Endothelial cell of umbilical vein (primary cell): Measurements from ENCODE around the gene PDCD1. TPM values are rescaled to one million over a fixed set of nuclear protein-coding genes. Genes with fewer than 3 reads are reported as not detected.

Experiments
- BruUV-seq: library from RNA; stranded (reverse); fragments of 400-500 nt; replicated peaks from 2 replicates; lab custom pipeline; 2021; lab: Mats Ljungman, UMichigan
- CTCF ChIA-PET: fragments of 300-600, 350-600 bp; sonication (Branson Sonifier 250); formaldehyde crosslinking; loops from one replicate; lab custom pipeline; 2021; ENCODE audit warnings: antibody characterized with exemption, inconsistent platforms; lab: Charles Lee
- POLR2A ChIA-PET: fragments of 300-600, 350-600 bp; sonication (Branson Sonifier 250); formaldehyde crosslinking; loops from one replicate; lab custom pipeline; 2021; ENCODE audit warnings: antibody characterized with exemption, inconsistent platforms; lab: Charles Lee
- DNase-seq: peaks from one replicate; pipeline ENCODE4 v3.0.0-alpha.2; 2011; ENCODE audit warnings: low read depth, low spot score
- FAIRE-seq: peaks from 2 replicates; lab custom pipeline; 2011; peaks lifted over from hg19 to GRCh38; lab: Jason Lieb, UNC
- H2AFZ ChIP-seq: 2 replicates; pipeline ENCODE4 v1.6.0; 2012; ENCODE audit warnings: low read depth, low read length, control low read depth, inconsistent platforms
- H3K27ac ChIP-seq: 2 replicates; pipeline ENCODE4 v1.5.1; 2011; ENCODE audit warnings: low read depth, mild to moderate bottlenecking, control low read depth, low read length, moderate library complexity; ENCODE audit not compliant: insufficient read depth
- H3K27me3 ChIP-seq, 2 experiments: 2 replicates each; pipeline versions ENCODE4 v1.6.0 to v1.6.1; 2011; ENCODE audit warnings: low read length in 2 of 2, mixed read lengths in 1 of 2; ENCODE audit not compliant: control insufficient read depth in 2 of 2, insufficient read depth in 2 of 2
- H3K36me3 ChIP-seq, 2 experiments: 2 replicates in 1 of 2; 3 replicates in 1 of 2; pipeline ENCODE4 v1.5.1; 2011; ENCODE audit warnings: low read length in 2 of 2, mild to moderate bottlenecking in 1 of 2, moderate library complexity in 1 of 2; ENCODE audit not compliant: control insufficient read depth in 2 of 2, insufficient read depth in 2 of 2; ENCODE audit errors: extremely low read depth in 1 of 2
- H3K4me1 ChIP-seq: 3 replicates; pipeline ENCODE4 v1.5.1; 2011; ENCODE audit warnings: mild to moderate bottlenecking, low read length; ENCODE audit not compliant: control insufficient read depth, insufficient read depth; ENCODE audit errors: extremely low read depth
- H3K4me2 ChIP-seq: 2 replicates; pipeline ENCODE4 v1.6.1; 2011; ENCODE audit warnings: low read length, control low read depth, mixed read lengths; ENCODE audit not compliant: insufficient read depth
- H3K4me3 ChIP-seq, 3 experiments: fragments of 200-600 bp in 1 of 3; sonication (generic), shearing (Covaris generic) in 1 of 3; replicated peaks in 1 of 3; 2 replicates each; pipeline ENCODE4 v1.5.1; 2011 to 2016; ENCODE audit warnings: control low read depth in 3 of 3, low read length in 3 of 3, mild to moderate bottlenecking in 2 of 3, inconsistent platforms in 1 of 3, low read depth in 1 of 3, moderate library complexity in 1 of 3; ENCODE audit not compliant: insufficient read depth in 1 of 3
- H3K79me2 ChIP-seq: 2 replicates; pipeline ENCODE4 v1.6.0; 2012; ENCODE audit warnings: low read length, inconsistent platforms; ENCODE audit not compliant: control insufficient read depth, insufficient read depth
- H3K9ac ChIP-seq: replicated peaks from 2 replicates; pipeline ENCODE3; 2011; ENCODE audit warnings: low read length, control low read depth; ENCODE audit not compliant: insufficient read depth; ENCODE audit errors: extremely low read depth
- H3K9me1 ChIP-seq: replicated peaks from 3 replicates; pipeline ENCODE4 v1.6.0; 2011; ENCODE audit warnings: mild to moderate bottlenecking, low read length; ENCODE audit not compliant: control insufficient read depth, insufficient read depth; ENCODE audit errors: extremely low read depth
- H3K9me3 ChIP-seq: replicated peaks from 2 replicates; pipeline ENCODE4 v1.5.1; 2012; ENCODE audit warnings: low read length, inconsistent platforms; ENCODE audit not compliant: control insufficient read depth, insufficient read depth
- H4K20me1 ChIP-seq: replicated peaks from 2 replicates; pipeline ENCODE3; 2011; ENCODE audit warnings: mild to moderate bottlenecking, low read length; ENCODE audit not compliant: control insufficient read depth, insufficient read depth; ENCODE audit errors: extremely low read depth
- CTCF ChIP-seq, 2 donors: IDR thresholded peaks; 1 replicate in 1 of 2; 2 replicates in 1 of 2; pipeline ENCODE4 v1.5.1; 2011; ENCODE audit warnings: low read length in 2 of 2, mild to moderate bottlenecking in 2 of 2, moderate library complexity in 2 of 2, control low read depth in 1 of 2, inconsistent platforms in 1 of 2, low read depth in 1 of 2; ENCODE audit not compliant: insufficient read depth in 1 of 2; ENCODE audit errors: extremely low read depth in 1 of 2
- EZH2 ChIP-seq: IDR thresholded peaks from 2 replicates; pipeline ENCODE4 v1.6.1; 2012; ENCODE audit warnings: borderline replicate concordance, low read depth, mild to moderate bottlenecking, moderate library complexity, low read length, inconsistent platforms; ENCODE audit not compliant: severe bottlenecking
- FOS ChIP-seq: IDR thresholded peaks from 2 replicates; pipeline ENCODE4 v1.6.1; 2011; ENCODE audit warnings: mild to moderate bottlenecking, low read length, moderate library complexity, borderline replicate concordance; ENCODE audit not compliant: insufficient read depth
- GATA2 ChIP-seq: IDR thresholded peaks from 2 replicates; pipeline ENCODE4 v1.7.0; 2011; ENCODE audit warnings: low read depth, mild to moderate bottlenecking, moderate library complexity, mixed read lengths, low read length; ENCODE audit not compliant: insufficient read length, insufficient read depth
- JUN ChIP-seq: IDR thresholded peaks from 2 replicates; pipeline ENCODE4 v1.6.1; 2011; ENCODE audit warnings: borderline replicate concordance, low read depth; ENCODE audit not compliant: insufficient read length, insufficient read depth
- MYC ChIP-seq: IDR thresholded peaks from one replicate; pipeline ENCODE4 v1.6.1; 2011; ENCODE audit warnings: mild to moderate bottlenecking, low read depth, low read length
- POLR2A ChIP-seq: IDR thresholded peaks from 2 replicates; pipeline ENCODE4 v1.6.1; 2012; ENCODE audit warnings: low read depth, mild to moderate bottlenecking, control low read depth, low read length
- POLR2AphosphoS5 ChIP-seq: IDR thresholded peaks from 2 replicates; pipeline ENCODE4 v1.6.1; 2012; ENCODE audit warnings: low read depth, mild to moderate bottlenecking, control low read depth, low read length, moderate library complexity; ENCODE audit not compliant: insufficient read depth
- dilution Hi-C: fragments of 300-500 bp; cut with MboI; formaldehyde crosslinking; loops from one replicate; pipeline ENCODE4 v1.15.0; 2019; ENCODE audit warnings: low sequenced_read_pairs; ENCODE audit not compliant: extremely low pct_ligation_motif_present
- intact Hi-C: fragments of 100-400 bp; cut with micrococcal nuclease; formaldehyde crosslinking; loops from one replicate; pipeline ENCODE4 v1.10.0; 2022
- polyA plus RNA-seq, 4 experiments: library from polyadenylated mRNA; depleted of rRNA in 3 of 4; stranded (reverse) in 3 of 4; unstranded in 1 of 4; fragments of >200 nt; gene quantifications; 2 replicates each; pipeline versions ENCODE4 v1.2.1 to v1.2.3, GENCODE V29; 2011 to 2012; ENCODE audit warnings: missing spikeins in 1 of 4
- total RNA-seq: library from RNA; stranded (reverse); gene quantifications from 2 replicates; pipeline ENCODE4 v1.2.3, GENCODE V29; 2021
- TF ChIP-seq, protein P1 (sequence below): IDR thresholded peaks from 2 replicates; pipeline ENCODE4 v1.6.1; 2011; ENCODE audit not compliant: insufficient read depth, insufficient read length

The PDCD1 gene
- total and polyA plus RNA-seq, 2 donors (not counting 3 experiments of a cell fraction or from before 2014, with no cell fraction given) = not detected

GRCh38 chr2:241848761-241849615 is 9.7 kb downstream of the PDCD1 start:
- H4K20me1 ChIP-seq = no peaks in the 10 kb centered on the region
- TF ChIP-seq CTCF (IDR thresholded peaks at IDR 0.05; ENCODE audit: extremely low read depth in 1 of 2, insufficient read depth in 1 of 2, low read depth in 1 of 2, low read length in 2 of 2) (no peak), MYC (no peak), POLR2AphosphoS5 (no peak), EZH2 (no peak), POLR2A (no peak), FOS (no peak), GATA2 (no peak), JUN (no peak)
- TF ChIP-seq, protein P1, sequence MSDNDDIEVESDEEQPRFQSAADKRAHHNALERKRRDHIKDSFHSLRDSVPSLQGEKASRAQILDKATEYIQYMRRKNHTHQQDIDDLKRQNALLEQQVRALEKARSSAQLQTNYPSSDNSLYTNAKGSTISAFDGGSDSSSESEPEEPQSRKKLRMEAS = no peak
- H3K9me1 ChIP-seq = no peaks in the 10 kb centered on the region
- no peaks in the 10 kb centered on the region for H3K9me3 ChIP-seq
- H3K4me3 ChIP-seq = no peak overlapping the region
- H3K27me3 ChIP-seq = peaks cover 0 to 4% of the 10 kb centered on the region in 2 experiments
- CTCF ChIA-PET = no interaction called here
- intact Hi-C loops (no loop called here), dilution Hi-C loops (no loop called here)
- H3K9ac ChIP-seq = no peak overlapping the region
- peaks cover 5% of the 10 kb centered on the region for H3K4me1 ChIP-seq
- H3K79me2 ChIP-seq = no peaks in the 10 kb centered on the region
- no peak overlapping the region for H2AFZ ChIP-seq
- no peak overlapping the region for H3K27ac ChIP-seq
- no peak overlapping the region for H3K4me2 ChIP-seq
- H3K36me3 ChIP-seq = no peaks in the 10 kb centered on the region
- no peak for DNase-seq
- POLR2A ChIA-PET = no interaction called here
- BruUV-seq = no TSS peak
- FAIRE-seq = no peak
